ENCODE results near the gene UROC1.

UROC1 gene

DNA sequence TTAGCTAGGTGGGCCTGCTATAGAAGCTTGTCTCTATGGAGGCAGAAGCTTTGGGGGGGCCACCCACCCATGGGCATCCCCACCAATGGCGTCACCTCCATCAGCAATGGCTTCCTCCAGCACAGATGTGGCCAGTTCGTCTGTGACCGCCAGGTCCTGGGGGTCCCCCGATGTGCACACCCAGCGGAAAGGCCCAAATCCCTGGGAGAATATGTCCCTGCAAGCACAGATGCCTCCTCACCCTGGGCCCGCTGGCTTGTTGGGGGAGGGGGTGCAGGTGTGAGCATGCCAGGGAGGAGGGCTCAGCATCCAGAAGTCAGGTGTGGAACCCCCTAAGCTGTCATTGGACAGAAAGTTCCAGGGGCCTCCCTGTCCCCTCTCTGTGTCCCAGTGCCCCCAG lies 19.6 kb downstream of the UROC1 start:
- DNase-seq (ENCODE audit: low read depth in 2 of 2, low spot score in 1 of 2), result no peak

DNA sequence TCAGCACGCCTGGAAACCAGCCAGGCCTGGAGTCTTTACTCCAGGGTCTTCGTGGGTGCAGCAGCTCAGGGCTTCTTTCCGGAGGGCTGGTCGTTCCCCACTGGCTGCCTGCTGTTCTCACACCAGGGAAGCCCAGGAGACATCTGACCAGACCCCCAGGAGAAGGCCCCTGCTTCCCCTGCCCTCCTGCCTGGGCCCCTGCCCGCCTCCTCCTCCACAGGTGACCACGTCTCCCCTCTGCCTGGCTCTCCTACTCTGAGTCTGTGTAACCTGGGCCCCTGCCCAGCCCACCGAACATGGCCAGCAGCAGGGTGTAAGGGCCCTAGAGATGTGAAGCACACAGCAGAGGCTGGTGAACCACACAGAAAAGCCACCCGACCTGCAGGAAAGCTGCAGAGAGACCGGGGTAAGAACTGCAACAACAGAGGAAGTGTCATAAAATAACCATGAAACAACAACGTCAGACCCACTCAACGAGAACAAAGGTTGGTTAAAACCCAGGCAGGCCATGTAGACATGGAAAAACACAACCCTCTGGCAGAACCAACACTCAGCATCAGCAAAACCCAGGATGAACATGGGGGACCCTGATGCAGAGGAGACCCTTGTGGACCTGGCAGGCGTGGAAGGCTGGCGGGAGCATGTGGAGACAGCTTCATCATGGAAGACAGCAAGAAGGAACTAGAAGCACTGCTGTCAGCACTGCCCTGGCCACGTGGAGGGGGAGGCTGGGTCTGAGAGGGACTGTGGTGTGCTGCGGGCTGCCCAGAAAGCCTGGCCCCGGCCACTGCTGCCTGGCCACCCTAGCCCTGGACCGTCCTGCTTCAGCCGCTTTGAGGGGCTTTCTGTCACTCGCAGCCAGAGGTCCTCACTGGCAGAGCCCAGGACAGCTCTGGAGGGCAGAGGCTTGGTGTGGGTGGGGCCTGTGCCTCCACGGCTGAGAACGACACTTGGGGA lies 20.4 kb downstream of the UROC1 start:
- no peak for DNase-seq (ENCODE audit: low read depth in 2 of 2, low spot score in 1 of 2)

- no peak for DNase-seq (ENCODE audit: low read depth in 2 of 2, low spot score in 1 of 2)
Measured at GRCh38 chr3:126495786-126496185, 21.8 kb downstream of the UROC1 start.

GRCh38 chr3:126494970-126495230 lies 22.7 kb downstream of the UROC1 start:
- no peak for DNase-seq (ENCODE audit: low read depth in 2 of 2, low spot score in 1 of 2)

GRCh38 chr3:126494204-126494969 lies 23.2 kb downstream of the UROC1 start:
- DNase-seq (ENCODE audit: low read depth in 2 of 2, low spot score in 1 of 2), result no peak

- DNase-seq (ENCODE audit: low read depth in 2 of 2, low spot score in 1 of 2), result no peak
Measured at GRCh38 chr3:126493739-126494138, 23.8 kb downstream of the UROC1 start.

DNA sequence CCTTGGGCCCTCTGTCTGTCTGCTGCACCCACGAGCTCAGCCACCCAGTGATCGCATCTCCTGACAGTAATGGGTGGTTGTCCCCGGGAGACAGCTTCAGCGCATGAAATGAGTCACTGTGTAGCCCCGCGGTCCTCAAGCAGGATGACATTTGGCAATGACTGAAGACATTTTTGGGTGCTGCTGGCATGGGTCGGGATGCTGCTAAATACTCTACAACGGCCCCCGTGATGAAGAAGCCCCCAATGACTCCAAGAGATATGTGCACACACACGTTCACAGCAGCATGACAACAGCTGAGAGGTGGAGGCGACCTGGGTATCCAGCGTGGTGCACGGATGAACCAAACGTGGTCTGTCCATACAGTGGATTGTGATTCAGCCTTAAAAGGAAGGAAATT lies 24.5 kb downstream of the UROC1 start:
- no peak for DNase-seq (ENCODE audit: low read depth in 2 of 2, low spot score in 1 of 2)

GRCh38 chr3:126491221-126492013 lies 26.2 kb downstream of the UROC1 start:
- DNase-seq (ENCODE audit: low read depth in 2 of 2, low spot score in 1 of 2), result no peak

- no peak for DNase-seq (ENCODE audit: low read depth in 2 of 2, low spot score in 1 of 2)
Measured at GRCh38 chr3:126490619-126491018, 27.0 kb downstream of the UROC1 start.

- DNase-seq (ENCODE audit: low read depth in 2 of 2, low spot score in 1 of 2), result no peak
Measured at GRCh38 chr3:126488886-126489569, 28.5 kb downstream of the UROC1 start.

- no peak for DNase-seq (ENCODE audit: low read depth in 2 of 2, low spot score in 1 of 2)
Measured at GRCh38 chr3:126488185-126488584, 29.4 kb downstream of the UROC1 start.

- no peak for DNase-seq (ENCODE audit: low read depth in 2 of 2, low spot score in 1 of 2)
Measured at GRCh38 chr3:126487151-126487771, 30.3 kb downstream of the UROC1 start.

- no peak for DNase-seq (ENCODE audit: low read depth in 2 of 2, low spot score in 1 of 2)
Measured at GRCh38 chr3:126486360-126486847, 31.2 kb downstream of the UROC1 start.

GRCh38 chr3:126485956-126486355 lies 31.6 kb downstream of the UROC1 start:
- no peak for DNase-seq (ENCODE audit: low read depth in 2 of 2, low spot score in 1 of 2)

DNA sequence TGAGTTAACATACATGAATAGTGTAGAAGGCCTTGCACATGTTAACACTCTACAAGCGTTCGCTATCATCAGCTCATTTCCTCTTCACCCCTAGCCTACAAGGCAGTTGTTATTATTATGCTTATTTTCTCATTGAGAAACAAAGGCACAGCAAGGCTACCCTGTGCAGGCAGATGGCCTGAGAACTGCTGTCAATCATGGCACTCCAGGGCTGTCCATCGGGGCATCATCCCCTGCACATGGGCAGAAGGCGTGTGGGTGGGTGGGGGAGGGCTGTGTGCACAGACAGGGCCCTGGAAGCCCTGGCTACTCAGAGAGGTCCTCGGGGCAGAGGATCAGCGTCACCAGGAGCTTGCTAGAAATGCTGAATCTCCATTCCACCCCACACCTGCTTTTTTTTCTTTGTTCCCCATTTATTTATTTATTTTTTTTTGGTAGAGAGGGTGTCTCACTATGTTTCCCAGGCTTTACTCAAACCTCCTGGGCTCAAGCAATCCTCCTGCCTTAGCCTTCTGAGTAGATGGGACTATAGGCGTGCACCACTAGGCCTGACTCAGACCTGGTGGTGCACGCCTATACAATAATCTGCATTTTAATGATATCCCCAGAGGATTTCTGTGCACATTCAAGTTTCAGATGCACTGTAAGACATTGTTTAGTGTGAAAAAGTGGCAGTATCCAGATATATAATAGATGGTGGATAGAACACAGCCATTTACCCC lies 32.2 kb downstream of the UROC1 start:
- no peak for DNase-seq (ENCODE audit: low read depth in 2 of 2, low spot score in 1 of 2)

GRCh38 chr3:126484662-126485061 lies 32.9 kb downstream of the UROC1 start:
- no peak for DNase-seq (ENCODE audit: low read depth in 2 of 2, low spot score in 1 of 2)

DNA sequence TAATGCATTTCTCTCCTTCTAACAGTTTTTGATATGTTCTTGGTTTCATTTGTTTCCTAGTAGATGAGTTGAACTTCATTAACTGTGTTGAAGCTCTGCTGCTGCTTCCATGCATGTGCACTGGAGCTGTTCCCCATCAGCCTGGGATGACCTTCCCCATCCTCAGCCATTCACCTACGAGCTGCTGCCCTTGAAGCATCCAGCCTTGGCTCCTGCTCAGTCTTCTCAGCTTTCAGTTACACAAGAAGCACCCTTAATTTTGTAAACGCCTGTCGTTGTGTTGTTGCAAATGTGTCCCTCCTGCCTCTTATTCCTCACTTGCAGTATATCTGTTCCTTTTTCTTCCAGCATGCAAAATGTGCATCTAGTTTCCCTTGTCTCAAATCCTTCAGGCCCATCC lies 33.4 kb downstream of the UROC1 start:
- DNase-seq (ENCODE audit: low read depth in 2 of 2, low spot score in 1 of 2), result no peak

DNA sequence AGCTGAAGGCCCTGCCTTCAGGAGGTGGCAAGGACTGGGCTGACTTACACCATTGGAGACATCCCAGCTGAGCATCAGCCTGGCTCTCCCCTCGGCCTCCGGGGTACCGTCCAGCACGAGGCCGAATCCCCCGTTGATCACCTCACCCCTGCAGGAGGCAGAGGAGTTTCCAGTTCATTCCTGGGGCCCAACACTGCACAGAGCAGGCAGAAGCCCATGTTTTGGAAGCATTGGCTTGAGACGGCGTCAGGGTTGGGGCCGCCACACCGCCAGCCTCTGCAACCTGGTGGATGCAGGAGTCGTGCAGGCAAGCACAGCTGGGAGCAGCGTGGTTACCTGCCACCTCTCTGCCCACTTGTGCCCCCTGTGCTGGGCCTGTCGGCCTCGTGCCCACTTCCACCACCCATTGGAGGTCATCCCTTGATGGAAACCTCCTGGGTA lies 34.2 kb downstream of the UROC1 start:
- no peak for DNase-seq (ENCODE audit: low read depth in 2 of 2, low spot score in 1 of 2)

DNA sequence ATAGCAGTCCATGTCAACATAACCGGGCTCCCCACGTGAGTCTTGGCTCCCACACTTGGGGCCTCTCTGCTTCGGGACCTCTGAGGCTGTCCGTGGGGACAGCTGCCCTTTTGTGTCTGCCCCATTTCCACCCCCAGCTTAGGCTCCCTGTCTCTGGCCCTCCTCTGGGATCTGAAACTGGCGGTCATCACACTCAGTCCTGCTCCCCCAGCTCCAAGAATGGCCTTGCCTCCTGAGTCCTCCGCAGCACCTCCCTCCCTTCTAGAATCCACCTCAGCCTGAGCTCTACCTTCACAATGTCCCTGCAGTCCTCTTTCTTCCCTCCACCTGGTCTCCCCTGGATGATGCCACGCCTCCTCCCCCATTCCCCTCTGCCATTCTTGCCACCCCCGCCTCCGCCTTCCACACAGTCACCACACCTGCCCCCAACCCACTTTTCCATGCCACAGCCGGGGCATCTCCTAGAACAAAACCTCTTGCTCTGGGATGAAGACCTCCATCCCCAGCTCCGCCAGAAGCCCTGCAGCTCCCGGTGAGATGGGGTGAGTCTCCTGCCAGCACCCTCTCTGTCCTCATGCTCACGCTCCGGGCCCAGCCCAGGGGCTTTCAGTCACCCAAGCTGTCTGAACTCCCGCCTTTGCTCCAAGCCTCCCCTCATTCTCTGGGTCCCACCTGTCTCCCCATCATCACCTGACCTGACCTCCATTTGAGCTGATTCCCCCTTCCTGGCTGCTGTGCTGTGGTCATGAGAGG lies 34.9 kb downstream of the UROC1 start:
- DNase-seq (ENCODE audit: low read depth in 2 of 2, low spot score in 1 of 2), result no peak

Measured in stimulated activated CD8-positive, alpha-beta memory T cell treated with anti-CD3 and anti-CD28 coated beads, Interleukin-4, amount 100 ng/mL, for 1 hour (primary cell).